HepG2 (cell line): Measurements from ENCODE around the gene PLEKHN1. TPM values are rescaled to one million over a fixed set of nuclear protein-coding genes. Genes with fewer than 3 reads are reported as not detected.

Experiments used
- ARNT2 ChIP-seq: sonication (generic); formaldehyde crosslinking; IDR thresholded peaks from 2 replicates; pipeline ENCODE4 v1.8.0; 2022; ENCODE audit warnings: mild to moderate bottlenecking, low read depth, missing genetic modification reagents, moderate library complexity
- ATAD3A ChIP-seq: sonication (generic); formaldehyde crosslinking; IDR thresholded peaks from 2 replicates; pipeline ENCODE4 v1.4.0; 2020; ENCODE audit warnings: missing genetic modification reagents
- ATF2 ChIP-seq: sonication (generic); formaldehyde crosslinking; IDR thresholded peaks from 2 replicates; pipeline ENCODE4 v1.4.0; 2020; ENCODE audit warnings: missing genetic modification reagents
- ATF4 ChIP-seq, 2 experiments: fragments of 450-650 bp in 1 of 2; sonication (generic) in 1 of 2; formaldehyde crosslinking; IDR thresholded peaks; 2 replicates each; pipeline versions ENCODE4 v1.5.0 to v1.8.0; 2020 to 2022; ENCODE audit warnings: mild to moderate bottlenecking in 1 of 2, missing genetic modification reagents in 1 of 2
- CENPT ChIP-seq: sonication (generic); formaldehyde crosslinking; IDR thresholded peaks from 2 replicates; pipeline ENCODE4 v1.8.0; 2022; ENCODE audit warnings: low read depth, mild to moderate bottlenecking, moderate library complexity, missing genetic modification reagents
- FOXJ3 ChIP-seq: sonication (generic); formaldehyde crosslinking; IDR thresholded peaks from 2 replicates; pipeline ENCODE4 v1.4.0; 2020; ENCODE audit warnings: missing genetic modification reagents, mild to moderate bottlenecking, borderline replicate concordance
- FOXM1 ChIP-seq: sonication (generic); formaldehyde crosslinking; IDR thresholded peaks from 2 replicates; pipeline ENCODE4 v1.5.0; 2020; ENCODE audit warnings: missing genetic modification reagents
- HMG20B ChIP-seq: conservative IDR thresholded peaks from 2 replicates; pipeline ENCODE4 v1.6.1; 2016; ENCODE audit warnings: missing genetic modification reagents, missing compliant biosample characterization
- MIER2 ChIP-seq: IDR thresholded peaks from 2 replicates; pipeline ENCODE4 v1.6.1; 2016; ENCODE audit warnings: missing biosample characterization, missing genetic modification reagents
- SATB2 ChIP-seq: sonication (generic); formaldehyde crosslinking; IDR thresholded peaks from 2 replicates; pipeline ENCODE4 v1.5.0; 2020; ENCODE audit warnings: missing genetic modification reagents
- SNAPC2 ChIP-seq: sonication (generic); formaldehyde crosslinking; IDR thresholded peaks from 2 replicates; pipeline ENCODE4 v1.8.1; 2022; ENCODE audit warnings: mild to moderate bottlenecking, missing genetic modification reagents
- TAF15 ChIP-seq: fragments of 200-400 bp; formaldehyde crosslinking; IDR thresholded peaks from one replicate; pipeline ENCODE4 v1.6.1; 2018; ENCODE audit warnings: mild to moderate bottlenecking, low read depth, low read length; ENCODE audit not compliant: poor library complexity, severe bottlenecking
- ZFP37 ChIP-seq: sonication (generic); formaldehyde crosslinking; IDR thresholded peaks from 2 replicates; pipeline ENCODE4 v1.4.0; 2020; ENCODE audit warnings: missing genetic modification reagents, borderline replicate concordance
- ZFY ChIP-seq: sonication (generic); formaldehyde crosslinking; IDR thresholded peaks from 2 replicates; pipeline ENCODE4 v1.4.0; 2020; ENCODE audit warnings: missing genetic modification reagents
- ZNF138 ChIP-seq: sonication (generic); formaldehyde crosslinking; IDR thresholded peaks from 2 replicates; pipeline ENCODE4 v1.5.0; 2020; ENCODE audit warnings: mild to moderate bottlenecking, low read depth, missing genetic modification reagents
- ZNF251 ChIP-seq: sonication (generic); formaldehyde crosslinking; IDR thresholded peaks from 2 replicates; pipeline ENCODE4 v1.9.0; 2021; ENCODE audit warnings: mild to moderate bottlenecking, missing genetic modification reagents
- ZNF318 ChIP-seq: sonication (generic); formaldehyde crosslinking; IDR thresholded peaks from 2 replicates; pipeline ENCODE4 v1.4.0; 2020; ENCODE audit warnings: mild to moderate bottlenecking, missing genetic modification reagents
- ZNF431 ChIP-seq: sonication (generic); formaldehyde crosslinking; IDR thresholded peaks from 2 replicates; pipeline ENCODE4 v1.9.0; 2022; ENCODE audit warnings: missing genetic modification reagents, low read depth, mild to moderate bottlenecking, borderline replicate concordance
- ZNF644 ChIP-seq: IDR thresholded peaks from 2 replicates; pipeline ENCODE4 v1.6.1; 2016; ENCODE audit warnings: low read depth
- ZNF878 ChIP-seq: sonication (generic); formaldehyde crosslinking; IDR thresholded peaks from 2 replicates; pipeline ENCODE4 v1.8.1; 2023; ENCODE audit warnings: mild to moderate bottlenecking, missing genetic modification reagents, moderate library complexity
- polyA plus RNA-seq, 8 experiments: library from polyadenylated mRNA; depleted of rRNA in 3 of 8; stranded (reverse) in 7 of 8; unstranded in 1 of 8; fragments of >200 nt; fragmentation: Illumina TruSeq in 4 of 8; extraction: Trizol in 4 of 8; gene quantifications; 2 replicates each; pipeline versions ENCODE4 v1.2.1 to v1.2.3, GENCODE V29; 2011 to 2016; ENCODE audit warnings: low read depth in 4 of 8, missing spikeins in 1 of 8, mixed read lengths in 1 of 8; ENCODE audit not compliant: insufficient read depth in 1 of 8
- total RNA-seq, 5 experiments: library from RNA; depleted of rRNA; stranded (reverse); fragments of >200 nt; fragmentation: Illumina TruSeq; extraction: Trizol; gene quantifications; 2 replicates each; pipeline ENCODE4 v1.2.3, GENCODE V29; 2016; ENCODE audit warnings: low read depth in 1 of 5

PLEKHN1 gene
- total and polyA plus RNA-seq, 2 of the 13 experiments (the other 11 are each of a cell fraction or from before 2014, with no cell fraction given), result 0.42 to 0.58 TPM

- TF ChIP-seq ATF2 (peak; percentile 100), ZNF644 (CRISPR knock-in tag) (no peak), TAF15 (peak; percentile 23), HMG20B (CRISPR knock-in tag) (no peak), CENPT (CRISPR knock-in tag) (peak; percentile 79; the same call in 1 of the 2 replicates), ZNF878 (CRISPR knock-in tag) (no peak), MIER2 (CRISPR knock-in tag) (no peak), ZFP37 (0 out of 2 replicates have a peak, but pooled peaks have one; percentile 21), ZFY (CRISPR knock-in tag) (peak; percentile 87), ATF4 (CRISPR knock-in tag; IDR thresholded peaks at IDR 0.05) (peak in 1 of 2 experiments; percentile 89; a peak in 2 of 4 replicates), ARNT2 (CRISPR knock-in tag) (no peak; the same call in none of the 2 replicates), FOXM1 (CRISPR knock-in tag) (0 out of 2 replicates have a peak, but pooled peaks have one; percentile 49), ZNF318 (CRISPR knock-in tag) (peak; percentile 34; the same call in 1 of the 2 replicates), ATAD3A (CRISPR knock-in tag) (no peak), FOXJ3 (CRISPR knock-in tag) (0 out of 2 replicates have a peak, but pooled peaks have one; percentile 14), SATB2 (peak; percentile 69), ZNF431 (CRISPR knock-in tag) (no peak), ZNF251 (CRISPR knock-in tag) (0 out of 2 replicates have a peak, but pooled peaks have one; percentile 33), ZNF138 (peak; percentile 57), SNAPC2 (CRISPR knock-in tag) (peak; percentile 33; the same call in 1 of the 2 replicates)
These were observed 34.2 kb downstream of the PLEKHN1 start (continued) for GRCh38 chr1:1000357-1001056.
